ENCODE measurements around the gene GOLGA3. TPM values are rescaled to one million over a fixed set of nuclear protein-coding genes. Genes with fewer than 3 reads are reported as not detected.
"Not testable (repeated sequence)": the region's sequence is repeated elsewhere in the genome, so short reads cannot be mapped to it uniquely, and the experiment has no call there.

Gene GOLGA3
- total RNA-seq, 4 donors from 2014 or later: 37.0 to 62.2 (median 54.0) TPM

GRCh38 chr12:132850291-132850690 lies 21.6 kb upstream of the GOLGA3 start:
- H3K36me3 ChIP-seq: peaks cover 41 to 100% (median 60%) of the 10 kb centered on the region in 3 donors
- no peak overlapping the region for H3K27ac ChIP-seq
- H3K27me3 ChIP-seq: no peaks in the 10 kb centered on the region
- H3K9me3 ChIP-seq: no peaks in the 10 kb centered on the region
- TF ChIP-seq CTCF (IDR thresholded peaks at IDR 0.05): no peak
- TF ChIP-seq POLR2A (IDR thresholded peaks at IDR 0.05): no peak
- WGBS, 2 donors: 89 to 95% methylated on average over 10 to 16 of the region's 16 CpGs
- intact Hi-C loops (cut with DNase I): no loop called here
- H3K4me3 ChIP-seq: no peak overlapping the region
- no peak for DNase-seq
- no peaks in the 10 kb centered on the region for H3K4me1 ChIP-seq

GRCh38 chr12:132848521-132848920 lies 19.9 kb upstream of the GOLGA3 start:
- Histone ChIP-seq H3K4me3 (no peak overlapping the region), H3K27ac (no peak overlapping the region), H3K36me3 (peaks cover 35 to 100% (median 56%) of the 10 kb centered on the region in 3 donors), H3K9me3 (no peaks in the 10 kb centered on the region), H3K27me3 (no peaks in the 10 kb centered on the region), H3K4me1 (no peaks in the 10 kb centered on the region)
- no peak for DNase-seq
- WGBS, 2 donors: 93 to 94% methylated on average over 3 to 9 of the region's 13 CpGs
- intact Hi-C loops (cut with DNase I): no loop called here
- TF ChIP-seq CTCF (IDR thresholded peaks at IDR 0.05) (no peak), POLR2A (IDR thresholded peaks at IDR 0.05) (no peak)

- no peak for DNase-seq
- H3K36me3 ChIP-seq: peaks cover 26 to 100% (median 56%) of the 10 kb centered on the region in 3 donors
- no peak overlapping the region for H3K4me3 ChIP-seq
- H3K4me1 ChIP-seq: no peaks in the 10 kb centered on the region
- no peak overlapping the region for H3K27ac ChIP-seq
- TF ChIP-seq POLR2A (IDR thresholded peaks at IDR 0.05) (no peak), CTCF (IDR thresholded peaks at IDR 0.05) (no peak)
- no peaks in the 10 kb centered on the region for H3K9me3 ChIP-seq
- intact Hi-C loops (cut with DNase I): no loop called here
- 82 to 87% methylated on average over 21 to 26 of the region's 30 CpGs for WGBS, 2 donors
- no peaks in the 10 kb centered on the region for H3K27me3 ChIP-seq
These were observed 19.0 kb upstream of the GOLGA3 start for GRCh38 chr12:132847363-132848356.

GRCh38 chr12:132844681-132845080 lies 16.0 kb upstream of the GOLGA3 start:
- H3K27me3 ChIP-seq; H3K4me3 ChIP-seq; H3K27ac ChIP-seq; H3K9me3 ChIP-seq; intact Hi-C loops (cut with DNase I); H3K4me1 ChIP-seq; DNase-seq: not testable (repeated sequence)
- WGBS, 2 donors: 91 to 92% methylated on average over 8 to 11 of the region's 11 CpGs
- peaks cover 28 to 100% (median 57%) of the 10 kb centered on the region in 3 donors for H3K36me3 ChIP-seq

GRCh38 chr12:132842449-132843045 lies 13.9 kb upstream of the GOLGA3 start:
- H3K27me3 ChIP-seq: no peaks in the 10 kb centered on the region
- no peak overlapping the region for H3K27ac ChIP-seq
- no peak for TF ChIP-seq POLR2A (IDR thresholded peaks at IDR 0.05)
- TF ChIP-seq CTCF (IDR thresholded peaks at IDR 0.05): no peak
- no peak for DNase-seq
- peaks cover 23 to 94% (median 55%) of the 10 kb centered on the region in 3 donors for H3K36me3 ChIP-seq
- H3K9me3 ChIP-seq: no peaks in the 10 kb centered on the region
- WGBS, 2 donors: 84 to 89% methylated on average over 19 to 21 of the region's 21 CpGs
- intact Hi-C loops (cut with DNase I): no loop called here
- no peak overlapping the region for H3K4me3 ChIP-seq
- H3K4me1 ChIP-seq: peaks cover 0 to 4% (median 0%) of the 10 kb centered on the region in 3 donors

Data from esophagus squamous epithelium (tissue), 5 donors.